ENCODE data around the gene NRIP3. TPM values are rescaled to one million over a fixed set of nuclear protein-coding genes. Genes with fewer than 3 reads are reported as not detected.
"Not testable (repeated sequence)": the region's sequence is repeated elsewhere in the genome, so short reads cannot be mapped to it uniquely, and the experiment has no call there.

NRIP3 gene
- total RNA-seq, 3 donors from 2014 or later = 1.9 to 2.4 (median 2.0) TPM

- no peak for DNase-seq
- Mint-ChIP-seq H3K9me3 (no peaks in the 10 kb centered on the region), H3K27me3 (ENCODE audit: low read depth) (peaks cover 3% of the 10 kb centered on the region), H3K36me3 (ENCODE audit: insufficient read depth) (no peaks in the 10 kb centered on the region), H3K4me3 (no peak overlapping the region), H3K4me1 (ENCODE audit: low read depth) (no peaks in the 10 kb centered on the region)
- ATAC-seq = no peak
Measured at GRCh38 chr11:9028581-9028980, 24.8 kb upstream of the NRIP3 start.

- H3K27me3 Mint-ChIP-seq (ENCODE audit: low read depth) = peaks cover 6% of the 10 kb centered on the region
- no peaks in the 10 kb centered on the region for H3K4me1 Mint-ChIP-seq (ENCODE audit: low read depth)
- H3K36me3 Mint-ChIP-seq (ENCODE audit: insufficient read depth) = no peaks in the 10 kb centered on the region
- H3K4me3 Mint-ChIP-seq = no peak overlapping the region
- DNase-seq = no peak
- no peaks in the 10 kb centered on the region for H3K9me3 Mint-ChIP-seq
- no peak for ATAC-seq
Measured at GRCh38 chr11:9025101-9025850, 21.5 kb upstream of the NRIP3 start.

GRCh38 chr11:9022961-9023680, 19.3 kb upstream of the NRIP3 start:
- DNase-seq (no peak), ATAC-seq (no peak)
- no peaks in the 10 kb centered on the region for H3K4me1 Mint-ChIP-seq (ENCODE audit: low read depth)
- H3K4me3 Mint-ChIP-seq = no peak overlapping the region
- no peaks in the 10 kb centered on the region for H3K9me3 Mint-ChIP-seq
- H3K36me3 Mint-ChIP-seq (ENCODE audit: insufficient read depth) = no peaks in the 10 kb centered on the region
- peaks cover 6% of the 10 kb centered on the region for H3K27me3 Mint-ChIP-seq (ENCODE audit: low read depth)

GRCh38 chr11:9020916-9021315, 17.1 kb upstream of the NRIP3 start:
- DNase-seq = no peak
- ATAC-seq = no peak
- Mint-ChIP-seq H3K4me3 (no peak overlapping the region), H3K36me3 (ENCODE audit: insufficient read depth) (no peaks in the 10 kb centered on the region), H3K9me3 (no peaks in the 10 kb centered on the region), H3K27me3 (ENCODE audit: low read depth) (peaks cover 6% of the 10 kb centered on the region), H3K4me1 (ENCODE audit: low read depth) (peaks cover 11% of the 10 kb centered on the region)

- Mint-ChIP-seq H3K36me3 (ENCODE audit: insufficient read depth) (no peaks in the 10 kb centered on the region), H3K4me3 (no peak overlapping the region)
- ATAC-seq = no peak
Measured at GRCh38 chr11:9019861-9020260, 16.1 kb upstream of the NRIP3 start.

GRCh38 chr11:9017773-9018172, 14.0 kb upstream of the NRIP3 start:
- DNase-seq = no peak
- ATAC-seq = no peak
- Mint-ChIP-seq H3K27me3 (ENCODE audit: low read depth) (peaks cover 5% of the 10 kb centered on the region), H3K4me3 (no peak overlapping the region), H3K9me3 (no peaks in the 10 kb centered on the region), H3K4me1 (ENCODE audit: low read depth) (peaks cover 11% of the 10 kb centered on the region), H3K36me3 (ENCODE audit: insufficient read depth) (no peaks in the 10 kb centered on the region)

More at GRCh38 chr11:9019861-9020260, 16.1 kb upstream of the NRIP3 start:
- peaks cover 11% of the 10 kb centered on the region for H3K4me1 Mint-ChIP-seq (ENCODE audit: low read depth)
- DNase-seq = no peak
- H3K9me3 Mint-ChIP-seq = no peaks in the 10 kb centered on the region
- peaks cover 6% of the 10 kb centered on the region for H3K27me3 Mint-ChIP-seq (ENCODE audit: low read depth)

GRCh38 chr11:9016916-9017642, 13.3 kb upstream of the NRIP3 start:
- no peak for DNase-seq
- no peak for ATAC-seq
- H3K4me1 Mint-ChIP-seq (ENCODE audit: low read depth) = peaks cover 11% of the 10 kb centered on the region
- no peaks in the 10 kb centered on the region for H3K36me3 Mint-ChIP-seq (ENCODE audit: insufficient read depth)
- no peaks in the 10 kb centered on the region for H3K9me3 Mint-ChIP-seq
- H3K4me3 Mint-ChIP-seq = no peak overlapping the region
- peaks cover 5% of the 10 kb centered on the region for H3K27me3 Mint-ChIP-seq (ENCODE audit: low read depth)

- peak; percentile 34 for DNase-seq
- H3K9me3 Mint-ChIP-seq = no peaks in the 10 kb centered on the region
- H3K36me3 Mint-ChIP-seq (ENCODE audit: insufficient read depth) = no peaks in the 10 kb centered on the region
- H3K27me3 Mint-ChIP-seq (ENCODE audit: low read depth) = peaks cover 5% of the 10 kb centered on the region
- no peak overlapping the region for H3K4me3 Mint-ChIP-seq
- peaks cover 11% of the 10 kb centered on the region for H3K4me1 Mint-ChIP-seq (ENCODE audit: low read depth)
- peak; percentile 76 to 81 for ATAC-seq
Measured at GRCh38 chr11:9015677-9016076, 11.9 kb upstream of the NRIP3 start.

- Mint-ChIP-seq H3K9me3 (no peaks in the 10 kb centered on the region), H3K4me1 (ENCODE audit: low read depth) (peaks cover 11% of the 10 kb centered on the region), H3K4me3 (no peak overlapping the region), H3K36me3 (ENCODE audit: insufficient read depth) (no peaks in the 10 kb centered on the region), H3K27me3 (ENCODE audit: low read depth) (peaks cover 5% of the 10 kb centered on the region)
- ATAC-seq (no peak), DNase-seq (no peak)
Measured at GRCh38 chr11:9014826-9015225, 11.0 kb upstream of the NRIP3 start.

- H3K4me3 Mint-ChIP-seq = no peak overlapping the region
- ATAC-seq (no peak), DNase-seq (no peak)
- H3K9me3 Mint-ChIP-seq = no peaks in the 10 kb centered on the region
- H3K4me1 Mint-ChIP-seq (ENCODE audit: low read depth) = peaks cover 11% of the 10 kb centered on the region
- H3K36me3 Mint-ChIP-seq (ENCODE audit: insufficient read depth) = no peaks in the 10 kb centered on the region
- H3K27me3 Mint-ChIP-seq (ENCODE audit: low read depth) = peaks cover 5% of the 10 kb centered on the region
Measured at GRCh38 chr11:9013373-9013772, 9.6 kb upstream of the NRIP3 start.

- not testable (repeated sequence) for DNase-seq; H3K36me3 Mint-ChIP-seq (ENCODE audit: insufficient read depth); H3K4me3 Mint-ChIP-seq; ATAC-seq; H3K9me3 Mint-ChIP-seq; H3K4me1 Mint-ChIP-seq (ENCODE audit: low read depth)
- H3K27me3 Mint-ChIP-seq (ENCODE audit: low read depth) = peaks cover 13% of the 10 kb centered on the region
Measured at GRCh38 chr11:9009538-9009937, 5.7 kb upstream of the NRIP3 start.

- H3K36me3 Mint-ChIP-seq (ENCODE audit: insufficient read depth) = no peaks in the 10 kb centered on the region
- no peak for ATAC-seq
- no peak for DNase-seq
- H3K4me1 Mint-ChIP-seq (ENCODE audit: low read depth) = peaks cover 8% of the 10 kb centered on the region
- H3K9me3 Mint-ChIP-seq = no peaks in the 10 kb centered on the region
- no peak overlapping the region for H3K4me3 Mint-ChIP-seq
- H3K27me3 Mint-ChIP-seq (ENCODE audit: low read depth) = peaks cover 13% of the 10 kb centered on the region
Measured at GRCh38 chr11:9008661-9009060, 4.9 kb upstream of the NRIP3 start.

- no peak overlapping the region for H3K4me3 Mint-ChIP-seq
Measured at GRCh38 chr11:9008011-9008550, 4.3 kb upstream of the NRIP3 start.

GRCh38 chr11:9005087-9005486, 1.3 kb upstream of the NRIP3 start:
- no peak for ATAC-seq

More at GRCh38 chr11:9008011-9008550, 4.3 kb upstream of the NRIP3 start:
- ATAC-seq (no peak), DNase-seq (no peak)
- peaks cover 11% of the 10 kb centered on the region for H3K4me1 Mint-ChIP-seq (ENCODE audit: low read depth)
- no peaks in the 10 kb centered on the region for H3K36me3 Mint-ChIP-seq (ENCODE audit: insufficient read depth)
- peaks cover 14% of the 10 kb centered on the region for H3K27me3 Mint-ChIP-seq (ENCODE audit: low read depth)
- H3K9me3 Mint-ChIP-seq = no peaks in the 10 kb centered on the region

More at GRCh38 chr11:9005087-9005486, 1.3 kb upstream of the NRIP3 start:
- Mint-ChIP-seq H3K4me3 (peak overlapping the region; percentile 47), H3K4me1 (ENCODE audit: low read depth) (peaks cover 31% of the 10 kb centered on the region), H3K9me3 (no peaks in the 10 kb centered on the region), H3K36me3 (ENCODE audit: insufficient read depth) (no peaks in the 10 kb centered on the region), H3K27me3 (ENCODE audit: low read depth) (peaks cover 32% of the 10 kb centered on the region)
- DNase-seq = no peak
